H9 (cell line): ENCODE data around the gene MAML3. TPM values are rescaled to one million over a fixed set of nuclear protein-coding genes. Genes with fewer than 3 reads are reported as not detected.

Experiments
- DNase-seq: peaks from one replicate; pipeline ENCODE4 v3.0.0-alpha.2; 2017
- H2AFZ ChIP-seq: one replicate; pipeline ENCODE4 v1.6.1; 2013; ENCODE audit warnings: mild to moderate bottlenecking, low read length, control low read depth, moderate library complexity
- H2AK5ac ChIP-seq: 2 replicates; pipeline ENCODE4 v1.6.1; 2013; ENCODE audit warnings: low read length, control low read depth, mixed read lengths; ENCODE audit not compliant: insufficient read length
- H2BK120ac ChIP-seq: one replicate; pipeline ENCODE4 v1.6.1; 2013; ENCODE audit warnings: low read depth, mild to moderate bottlenecking, low read length, control low read depth, inconsistent platforms; ENCODE audit not compliant: poor library complexity, severe bottlenecking
- H2BK12ac ChIP-seq: 2 replicates; pipeline ENCODE4 v1.6.1; 2013; ENCODE audit warnings: low read length, control low read depth, mixed read lengths, low read depth; ENCODE audit not compliant: insufficient read length
- H2BK15ac ChIP-seq: 2 replicates; pipeline ENCODE4 v1.6.1; 2013; ENCODE audit warnings: low read depth, low read length, control low read depth
- H2BK20ac ChIP-seq: one replicate; pipeline ENCODE4 v1.6.1; 2013; ENCODE audit warnings: low read depth, mild to moderate bottlenecking, low read length, control low read depth, inconsistent platforms; ENCODE audit not compliant: poor library complexity, severe bottlenecking
- H2BK5ac ChIP-seq: 2 replicates; pipeline ENCODE4 v1.6.1; 2013; ENCODE audit warnings: low read length, control low read depth, mixed read lengths; ENCODE audit not compliant: insufficient read length
- H3K14ac ChIP-seq: 2 replicates; pipeline ENCODE4 v1.6.1; 2013; ENCODE audit warnings: low read length, control low read depth; ENCODE audit not compliant: insufficient read depth
- H3K18ac ChIP-seq: 2 replicates; pipeline ENCODE4 v1.6.1; 2013; ENCODE audit warnings: low read depth, mild to moderate bottlenecking, mixed read lengths, low read length, control low read depth; ENCODE audit not compliant: insufficient read length
- H3K23ac ChIP-seq: 2 replicates; pipeline ENCODE4 v1.6.1; 2013; ENCODE audit warnings: low read length, control low read depth, mixed read lengths, low read depth; ENCODE audit not compliant: insufficient read length
- H3K23me2 ChIP-seq: 2 replicates; pipeline ENCODE4 v1.6.1; 2013; ENCODE audit warnings: low read depth, mild to moderate bottlenecking, mixed read lengths, low read length, control low read depth; ENCODE audit not compliant: insufficient read length, poor library complexity, severe bottlenecking
- H3K27ac ChIP-seq: 2 replicates; pipeline ENCODE4 v1.5.1; 2013; ENCODE audit warnings: low read length, control low read depth, mixed read lengths, low read depth; ENCODE audit not compliant: insufficient read length
- H3K27me3 ChIP-seq: 2 replicates; pipeline ENCODE4 v1.6.1; 2013; ENCODE audit warnings: low read length, control low read depth, inconsistent platforms; ENCODE audit not compliant: insufficient read depth
- H3K4ac ChIP-seq: 2 replicates; pipeline ENCODE4 v1.6.1; 2013; ENCODE audit warnings: low read depth, mild to moderate bottlenecking, control low read depth, inconsistent platforms, low read length, moderate library complexity
- H3K4me1 ChIP-seq: 2 replicates; pipeline ENCODE4 v1.6.1; 2013; ENCODE audit warnings: low read length, control low read depth, inconsistent platforms; ENCODE audit not compliant: insufficient read depth
- H3K4me2 ChIP-seq: 2 replicates; pipeline ENCODE4 v1.6.1; 2013; ENCODE audit warnings: low read length, control low read depth, mixed read lengths; ENCODE audit not compliant: insufficient read length, insufficient read depth
- H3K56ac ChIP-seq: 2 replicates; pipeline ENCODE4 v1.6.1; 2013; ENCODE audit warnings: low read depth, mild to moderate bottlenecking, mixed read lengths, low read length, control low read depth; ENCODE audit not compliant: insufficient read length
- H3K79me1 ChIP-seq: 2 replicates; pipeline ENCODE4 v1.6.1; 2013; ENCODE audit warnings: low read depth, mild to moderate bottlenecking, moderate library complexity, low read length, control low read depth, inconsistent platforms; ENCODE audit not compliant: insufficient read depth, poor library complexity, severe bottlenecking
- H3K79me2 ChIP-seq: 2 replicates; pipeline ENCODE4 v1.6.1; 2013; ENCODE audit warnings: low read length, control low read depth, inconsistent platforms; ENCODE audit not compliant: insufficient read depth
- H3K9ac ChIP-seq: 2 replicates; pipeline ENCODE4 v1.6.1; 2013; ENCODE audit warnings: low read length, control low read depth, mixed read lengths; ENCODE audit not compliant: insufficient read length; ENCODE audit errors: extremely low read depth
- H3K9me3 ChIP-seq: one replicate; pipeline ENCODE4 v1.6.1; 2013; ENCODE audit warnings: low read depth, low read length, inconsistent platforms; ENCODE audit not compliant: control insufficient read depth
- H3T11ph ChIP-seq: one replicate; pipeline ENCODE4 v1.6.1; 2013; ENCODE audit warnings: mild to moderate bottlenecking, low read length, control low read depth, inconsistent platforms
- H4K20me1 ChIP-seq: one replicate; pipeline ENCODE4 v1.6.1; 2013; ENCODE audit not compliant: control insufficient read depth, insufficient read length, insufficient read depth
- H4K5ac ChIP-seq: 2 replicates; pipeline ENCODE4 v1.6.1; 2013; ENCODE audit warnings: low read depth, mild to moderate bottlenecking, mixed read lengths, low read length, control low read depth; ENCODE audit not compliant: insufficient read length
- H4K8ac ChIP-seq: replicated peaks from 2 replicates; pipeline ENCODE4 v1.6.1; 2013; ENCODE audit warnings: low read length, control low read depth, mixed read lengths, low read depth; ENCODE audit not compliant: insufficient read length
- H4K91ac ChIP-seq: 2 replicates; pipeline ENCODE4 v1.6.1; 2013; ENCODE audit warnings: low read depth, mild to moderate bottlenecking, moderate library complexity, mixed read lengths, low read length, control low read depth; ENCODE audit not compliant: insufficient read length
- H3K27ac Mint-ChIP-seq, 3 experiments: 2 replicates in 2 of 3; 3 replicates in 1 of 3; pipeline ENCODE4 v1.8.0; 2020 to 2021; ENCODE audit warnings: mixed read lengths in 3 of 3, mild to moderate bottlenecking in 1 of 3, moderate library complexity in 1 of 3
- H3K27me3 Mint-ChIP-seq: 2 replicates; pipeline ENCODE4 v1.8.0; 2021; ENCODE audit warnings: low read depth, mild to moderate bottlenecking, moderate library complexity, mixed read lengths
- H3K36me3 Mint-ChIP-seq, 3 experiments: 2 replicates in 2 of 3; 3 replicates in 1 of 3; pipeline ENCODE4 v1.8.0; 2020 to 2021; ENCODE audit warnings: low read depth in 3 of 3, mixed read lengths in 3 of 3; ENCODE audit not compliant: insufficient read depth in 1 of 3
- H3K4me1 Mint-ChIP-seq, 2 experiments: 2 replicates each; pipeline ENCODE4 v1.8.0; 2020; ENCODE audit warnings: mixed read lengths in 2 of 2
- H3K4me3 Mint-ChIP-seq, 2 experiments: 2 replicates in 1 of 2; 3 replicates in 1 of 2; pipeline ENCODE4 v1.8.0; 2020 to 2021; ENCODE audit warnings: mild to moderate bottlenecking in 2 of 2, mixed read lengths in 2 of 2, moderate library complexity in 1 of 2
- H3K9me3 Mint-ChIP-seq, 2 experiments: 2 replicates in 1 of 2; 3 replicates in 1 of 2; pipeline ENCODE4 v1.8.0; 2020; ENCODE audit warnings: mild to moderate bottlenecking in 2 of 2, mixed read lengths in 2 of 2, moderate library complexity in 1 of 2
- WGBS: extraction: QIAGEN DNeasy Blood & Tissue Kit; methylation state at CpG from one replicate; pipeline ENCODE4 v1.1.7; 2013; ENCODE audit warnings: missing lambda C conversion rate, low lambda C conversion rate, mixed read lengths; ENCODE audit not compliant: insufficient read length; ENCODE audit errors: extremely low coverage; 5-methylcytosine and 5-hydroxymethylcytosine counted together
- total RNA-seq: library from RNA; stranded (reverse); gene quantifications from 2 replicates; pipeline ENCODE4 v1.2.1, GENCODE V29; 2021
- TF ChIP-seq, protein P1 (sequence below): fragments of 200-600 bp; sonication (generic); conservative IDR thresholded peaks from 3 replicates; pipeline ENCODE4 v1.8.0; 2021; ENCODE audit warnings: antibody characterized with exemption, mild to moderate bottlenecking

The MAML3 gene
- total RNA-seq, 1 experiment from 2014 or later: 3.9 TPM

DNA sequence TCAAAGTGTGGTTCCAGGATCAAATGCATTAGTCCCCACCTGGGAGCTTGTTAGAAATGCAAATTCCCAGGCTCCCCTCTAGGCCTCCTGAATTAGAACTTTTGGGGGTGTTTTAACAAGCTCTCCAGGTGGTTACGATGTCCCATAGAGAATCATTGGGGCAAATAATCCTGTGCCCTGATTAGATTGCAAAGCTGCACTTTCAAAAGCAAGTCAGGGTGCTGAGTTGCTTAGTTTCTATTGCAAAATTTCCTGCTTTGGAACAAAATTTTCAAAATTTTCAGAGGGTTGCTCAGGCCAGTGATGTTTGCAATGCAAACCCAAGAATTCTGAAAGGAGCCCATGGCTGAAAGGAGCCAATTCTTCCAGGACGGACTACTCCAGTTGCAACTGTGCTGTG lies 417.3 kb downstream of the MAML3 start:
- Histone ChIP-seq H3K56ac (no peak overlapping the region), H3K23ac (no peak overlapping the region), H3K23me2 (peaks cover 4% of the 10 kb centered on the region), H3K79me2 (no peaks in the 10 kb centered on the region), H4K91ac (no peak overlapping the region), H2BK5ac (no peak overlapping the region), H2AFZ (no peak overlapping the region), H4K5ac (no peak overlapping the region), H3K27me3 (peaks cover 7% of the 10 kb centered on the region; the same call in 1 of the 2 replicates), H2BK120ac (no peak overlapping the region), H3K4ac (no peak overlapping the region), H3K27ac (no peak overlapping the region), H3K79me1 (no peaks in the 10 kb centered on the region), H3K9me3 (no peaks in the 10 kb centered on the region), H3K18ac (no peak overlapping the region), H3T11ph (no peak overlapping the region), H2AK5ac (no peak overlapping the region), H4K8ac (no peak overlapping the region), H3K4me1 (peaks cover 6% of the 10 kb centered on the region; the same call in 1 of the 2 replicates), H3K4me2 (no peak overlapping the region), H2BK12ac (no peak overlapping the region), H3K9ac (no peak overlapping the region), H2BK20ac (no peak overlapping the region), H4K20me1 (no peaks in the 10 kb centered on the region), H3K14ac (no peak overlapping the region), H2BK15ac (no peak overlapping the region)
- TF ChIP-seq, protein P1, sequence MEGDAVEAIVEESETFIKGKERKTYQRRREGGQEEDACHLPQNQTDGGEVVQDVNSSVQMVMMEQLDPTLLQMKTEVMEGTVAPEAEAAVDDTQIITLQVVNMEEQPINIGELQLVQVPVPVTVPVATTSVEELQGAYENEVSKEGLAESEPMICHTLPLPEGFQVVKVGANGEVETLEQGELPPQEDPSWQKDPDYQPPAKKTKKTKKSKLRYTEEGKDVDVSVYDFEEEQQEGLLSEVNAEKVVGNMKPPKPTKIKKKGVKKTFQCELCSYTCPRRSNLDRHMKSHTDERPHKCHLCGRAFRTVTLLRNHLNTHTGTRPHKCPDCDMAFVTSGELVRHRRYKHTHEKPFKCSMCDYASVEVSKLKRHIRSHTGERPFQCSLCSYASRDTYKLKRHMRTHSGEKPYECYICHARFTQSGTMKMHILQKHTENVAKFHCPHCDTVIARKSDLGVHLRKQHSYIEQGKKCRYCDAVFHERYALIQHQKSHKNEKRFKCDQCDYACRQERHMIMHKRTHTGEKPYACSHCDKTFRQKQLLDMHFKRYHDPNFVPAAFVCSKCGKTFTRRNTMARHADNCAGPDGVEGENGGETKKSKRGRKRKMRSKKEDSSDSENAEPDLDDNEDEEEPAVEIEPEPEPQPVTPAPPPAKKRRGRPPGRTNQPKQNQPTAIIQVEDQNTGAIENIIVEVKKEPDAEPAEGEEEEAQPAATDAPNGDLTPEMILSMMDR: no peak
- Mint-ChIP-seq H3K4me1 (peaks cover 23 to 32% of the 10 kb centered on the region in 2 experiments), H3K4me3 (peak overlapping the region in 1 of 2 experiments; percentile 38; a peak in 1 of 5 replicates), H3K27ac (no peak overlapping the region), H3K27me3 (peaks cover 52% of the 10 kb centered on the region), H3K36me3 (no peaks in the 10 kb centered on the region; a peak in 1 of 7 replicates), H3K9me3 (no peaks in the 10 kb centered on the region; a peak in 1 of 5 replicates)
- DNase-seq: no peak
- WGBS: no CpG with 5 or more reads among the region's 2 CpGs
